HG02610 (cell line): Measurements from ENCODE around the gene RABEP2.
"Not testable (repeated sequence)": the region's sequence is repeated elsewhere in the genome, so short reads cannot be mapped to it uniquely, and the experiment has no call there.

Experiments used
- ATAC-seq: cut with Tn5 transposase; IDR thresholded peaks from one replicate; pipeline ENCODE4 v1.9.1; 2021; ENCODE audit warnings: mild to moderate bottlenecking, moderate library complexity; ENCODE audit not compliant: unreplicated experiment

The RABEP2 gene

GRCh38 chr16:28924762-28925385 is at the start of gene RABEP2:
Gene RABEP2 (minus strand): TSS chr16:28925238. CDS start chr16:28925163, 75 bp downstream.
- peak; percentile 50 for ATAC-seq

GRCh38 chr16:28974437-28975157 is 49.6 kb upstream of the RABEP2 start, which contains the start of gene SPNS1:
Gene SPNS1 (plus strand): TSS chr16:28974778. CDS start chr16:28975152, 374 bp downstream.
- peak; percentile 80 for ATAC-seq

GRCh38 chr16:28974007-28974436 is 49.0 kb upstream of the RABEP2 start:
- ATAC-seq = no peak

- ATAC-seq = not testable (repeated sequence)
These were observed 44.7 kb upstream of the RABEP2 start for GRCh38 chr16:28969696-28970095.

GRCh38 chr16:28967156-28967555 is 42.1 kb upstream of the RABEP2 start:
- ATAC-seq = no peak

GRCh38 chr16:28964496-28964895 is 39.5 kb upstream of the RABEP2 start:
- ATAC-seq = no peak

- ATAC-seq = no peak
These were observed 39.0 kb upstream of the RABEP2 start for GRCh38 chr16:28964072-28964471.

- no peak for ATAC-seq
These were observed 33.8 kb upstream of the RABEP2 start for GRCh38 chr16:28958836-28959235.

- no peak for ATAC-seq
These were observed 33.2 kb upstream of the RABEP2 start for GRCh38 chr16:28958216-28958615.

- peak; percentile 18 for ATAC-seq
These were observed 26.4 kb upstream of the RABEP2 start for GRCh38 chr16:28951410-28951943.

- peak; percentile 95 for ATAC-seq
These were observed 25.8 kb upstream of the RABEP2 start, which contains the start of gene NFATC2IP for GRCh38 chr16:28950648-28951409. Gene NFATC2IP (plus strand): TSS chr16:28950937. CDS start chr16:28951012, 75 bp downstream.

GRCh38 chr16:28946681-28947080 is 21.6 kb upstream of the RABEP2 start:
- ATAC-seq = no peak

- ATAC-seq = no peak
These were observed 18.2 kb upstream of the RABEP2 start for GRCh38 chr16:28943281-28943680.

- ATAC-seq = not testable (repeated sequence)
These were observed 14.8 kb upstream of the RABEP2 start for GRCh38 chr16:28939825-28940224.

- ATAC-seq = no peak
These were observed 13.7 kb upstream of the RABEP2 start for GRCh38 chr16:28938721-28939120.

GRCh38 chr16:28937222-28937876 is 12.3 kb upstream of the RABEP2 start:
- ATAC-seq = no peak

GRCh38 chr16:28936784-28937155 is 11.7 kb upstream of the RABEP2 start:
- no peak for ATAC-seq

GRCh38 chr16:28935924-28936783 is 11.1 kb upstream of the RABEP2 start:
- ATAC-seq = peak; percentile 76

- no peak for ATAC-seq
These were observed 10.3 kb upstream of the RABEP2 start for GRCh38 chr16:28935346-28935745.

- no peak for ATAC-seq
These were observed 8.1 kb upstream of the RABEP2 start for GRCh38 chr16:28933171-28933570.
